H9 (cell line): ENCODE data around the gene CCND2. TPM values are rescaled to one million over a fixed set of nuclear protein-coding genes. Genes with fewer than 3 reads are reported as not detected.

Experiments
- DNase-seq: peaks from one replicate; pipeline ENCODE4 v3.0.0-alpha.2; 2017
- H2AFZ ChIP-seq: one replicate; pipeline ENCODE4 v1.6.1; 2013; ENCODE audit warnings: mild to moderate bottlenecking, low read length, control low read depth, moderate library complexity
- H2AK5ac ChIP-seq: 2 replicates; pipeline ENCODE4 v1.6.1; 2013; ENCODE audit warnings: low read length, control low read depth, mixed read lengths; ENCODE audit not compliant: insufficient read length
- H2BK120ac ChIP-seq: one replicate; pipeline ENCODE4 v1.6.1; 2013; ENCODE audit warnings: low read depth, mild to moderate bottlenecking, low read length, control low read depth, inconsistent platforms; ENCODE audit not compliant: poor library complexity, severe bottlenecking
- H2BK12ac ChIP-seq: 2 replicates; pipeline ENCODE4 v1.6.1; 2013; ENCODE audit warnings: low read length, control low read depth, mixed read lengths, low read depth; ENCODE audit not compliant: insufficient read length
- H2BK15ac ChIP-seq: 2 replicates; pipeline ENCODE4 v1.6.1; 2013; ENCODE audit warnings: low read depth, low read length, control low read depth
- H2BK20ac ChIP-seq: one replicate; pipeline ENCODE4 v1.6.1; 2013; ENCODE audit warnings: low read depth, mild to moderate bottlenecking, low read length, control low read depth, inconsistent platforms; ENCODE audit not compliant: poor library complexity, severe bottlenecking
- H2BK5ac ChIP-seq: 2 replicates; pipeline ENCODE4 v1.6.1; 2013; ENCODE audit warnings: low read length, control low read depth, mixed read lengths; ENCODE audit not compliant: insufficient read length
- H3K14ac ChIP-seq: 2 replicates; pipeline ENCODE4 v1.6.1; 2013; ENCODE audit warnings: low read length, control low read depth; ENCODE audit not compliant: insufficient read depth
- H3K18ac ChIP-seq: 2 replicates; pipeline ENCODE4 v1.6.1; 2013; ENCODE audit warnings: low read depth, mild to moderate bottlenecking, mixed read lengths, low read length, control low read depth; ENCODE audit not compliant: insufficient read length
- H3K23ac ChIP-seq: 2 replicates; pipeline ENCODE4 v1.6.1; 2013; ENCODE audit warnings: low read length, control low read depth, mixed read lengths, low read depth; ENCODE audit not compliant: insufficient read length
- H3K23me2 ChIP-seq: 2 replicates; pipeline ENCODE4 v1.6.1; 2013; ENCODE audit warnings: low read depth, mild to moderate bottlenecking, mixed read lengths, low read length, control low read depth; ENCODE audit not compliant: insufficient read length, poor library complexity, severe bottlenecking
- H3K27ac ChIP-seq: 2 replicates; pipeline ENCODE4 v1.5.1; 2013; ENCODE audit warnings: low read length, control low read depth, mixed read lengths, low read depth; ENCODE audit not compliant: insufficient read length
- H3K27me3 ChIP-seq: 2 replicates; pipeline ENCODE4 v1.6.1; 2013; ENCODE audit warnings: low read length, control low read depth, inconsistent platforms; ENCODE audit not compliant: insufficient read depth
- H3K4ac ChIP-seq: 2 replicates; pipeline ENCODE4 v1.6.1; 2013; ENCODE audit warnings: low read depth, mild to moderate bottlenecking, control low read depth, inconsistent platforms, low read length, moderate library complexity
- H3K4me1 ChIP-seq: 2 replicates; pipeline ENCODE4 v1.6.1; 2013; ENCODE audit warnings: low read length, control low read depth, inconsistent platforms; ENCODE audit not compliant: insufficient read depth
- H3K4me2 ChIP-seq: 2 replicates; pipeline ENCODE4 v1.6.1; 2013; ENCODE audit warnings: low read length, control low read depth, mixed read lengths; ENCODE audit not compliant: insufficient read length, insufficient read depth
- H3K56ac ChIP-seq: 2 replicates; pipeline ENCODE4 v1.6.1; 2013; ENCODE audit warnings: low read depth, mild to moderate bottlenecking, mixed read lengths, low read length, control low read depth; ENCODE audit not compliant: insufficient read length
- H3K79me1 ChIP-seq: 2 replicates; pipeline ENCODE4 v1.6.1; 2013; ENCODE audit warnings: low read depth, mild to moderate bottlenecking, moderate library complexity, low read length, control low read depth, inconsistent platforms; ENCODE audit not compliant: insufficient read depth, poor library complexity, severe bottlenecking
- H3K79me2 ChIP-seq: 2 replicates; pipeline ENCODE4 v1.6.1; 2013; ENCODE audit warnings: low read length, control low read depth, inconsistent platforms; ENCODE audit not compliant: insufficient read depth
- H3K9ac ChIP-seq: 2 replicates; pipeline ENCODE4 v1.6.1; 2013; ENCODE audit warnings: low read length, control low read depth, mixed read lengths; ENCODE audit not compliant: insufficient read length; ENCODE audit errors: extremely low read depth
- H3K9me3 ChIP-seq: one replicate; pipeline ENCODE4 v1.6.1; 2013; ENCODE audit warnings: low read depth, low read length, inconsistent platforms; ENCODE audit not compliant: control insufficient read depth
- H3T11ph ChIP-seq: one replicate; pipeline ENCODE4 v1.6.1; 2013; ENCODE audit warnings: mild to moderate bottlenecking, low read length, control low read depth, inconsistent platforms
- H4K20me1 ChIP-seq: one replicate; pipeline ENCODE4 v1.6.1; 2013; ENCODE audit not compliant: control insufficient read depth, insufficient read length, insufficient read depth
- H4K5ac ChIP-seq: 2 replicates; pipeline ENCODE4 v1.6.1; 2013; ENCODE audit warnings: low read depth, mild to moderate bottlenecking, mixed read lengths, low read length, control low read depth; ENCODE audit not compliant: insufficient read length
- H4K8ac ChIP-seq: replicated peaks from 2 replicates; pipeline ENCODE4 v1.6.1; 2013; ENCODE audit warnings: low read length, control low read depth, mixed read lengths, low read depth; ENCODE audit not compliant: insufficient read length
- H4K91ac ChIP-seq: 2 replicates; pipeline ENCODE4 v1.6.1; 2013; ENCODE audit warnings: low read depth, mild to moderate bottlenecking, moderate library complexity, mixed read lengths, low read length, control low read depth; ENCODE audit not compliant: insufficient read length
- H3K27ac Mint-ChIP-seq, 3 experiments: 2 replicates in 2 of 3; 3 replicates in 1 of 3; pipeline ENCODE4 v1.8.0; 2020 to 2021; ENCODE audit warnings: mixed read lengths in 3 of 3, mild to moderate bottlenecking in 1 of 3, moderate library complexity in 1 of 3
- H3K27me3 Mint-ChIP-seq: 2 replicates; pipeline ENCODE4 v1.8.0; 2021; ENCODE audit warnings: low read depth, mild to moderate bottlenecking, moderate library complexity, mixed read lengths
- H3K36me3 Mint-ChIP-seq, 3 experiments: 2 replicates in 2 of 3; 3 replicates in 1 of 3; pipeline ENCODE4 v1.8.0; 2020 to 2021; ENCODE audit warnings: low read depth in 3 of 3, mixed read lengths in 3 of 3; ENCODE audit not compliant: insufficient read depth in 1 of 3
- H3K4me1 Mint-ChIP-seq, 2 experiments: 2 replicates each; pipeline ENCODE4 v1.8.0; 2020; ENCODE audit warnings: mixed read lengths in 2 of 2
- H3K4me3 Mint-ChIP-seq, 2 experiments: 2 replicates in 1 of 2; 3 replicates in 1 of 2; pipeline ENCODE4 v1.8.0; 2020 to 2021; ENCODE audit warnings: mild to moderate bottlenecking in 2 of 2, mixed read lengths in 2 of 2, moderate library complexity in 1 of 2
- H3K9me3 Mint-ChIP-seq, 2 experiments: 2 replicates in 1 of 2; 3 replicates in 1 of 2; pipeline ENCODE4 v1.8.0; 2020; ENCODE audit warnings: mild to moderate bottlenecking in 2 of 2, mixed read lengths in 2 of 2, moderate library complexity in 1 of 2
- CTCF ChIP-seq: fragments of 200-600 bp; sonication (generic); conservative IDR thresholded peaks from 3 replicates; pipeline ENCODE4 v1.8.0; 2021; ENCODE audit warnings: antibody characterized with exemption, mild to moderate bottlenecking
- WGBS: extraction: QIAGEN DNeasy Blood & Tissue Kit; methylation state at CpG from one replicate; pipeline ENCODE4 v1.1.7; 2013; ENCODE audit warnings: missing lambda C conversion rate, low lambda C conversion rate, mixed read lengths; ENCODE audit not compliant: insufficient read length; ENCODE audit errors: extremely low coverage; 5-methylcytosine and 5-hydroxymethylcytosine counted together
- total RNA-seq: library from RNA; stranded (reverse); gene quantifications from 2 replicates; pipeline ENCODE4 v1.2.1, GENCODE V29; 2021

The CCND2 gene
- total RNA-seq, 1 experiment from 2014 or later, result 104 TPM

- Histone ChIP-seq H3K56ac (no peak overlapping the region), H3K27ac (no peak overlapping the region), H2AFZ (no peak overlapping the region), H3T11ph (no peak overlapping the region), H2BK12ac (no peak overlapping the region), H3K23ac (no peak overlapping the region), H3K23me2 (no peaks in the 10 kb centered on the region), H3K9me3 (no peaks in the 10 kb centered on the region), H3K79me2 (no peaks in the 10 kb centered on the region), H2BK5ac (no peak overlapping the region), H2BK120ac (no peak overlapping the region), H4K8ac (no peak overlapping the region), H3K18ac (peak overlapping the region; percentile 26), H3K4me1 (no peaks in the 10 kb centered on the region; the same call in 1 of the 2 replicates), H3K27me3 (no peaks in the 10 kb centered on the region; the same call in 1 of the 2 replicates), H3K79me1 (no peaks in the 10 kb centered on the region), H4K20me1 (no peaks in the 10 kb centered on the region), H4K5ac (no peak overlapping the region), H2BK20ac (no peak overlapping the region), H3K14ac (no peak overlapping the region), H2AK5ac (peak overlapping the region; percentile 18), H3K9ac (no peak overlapping the region), H3K4me2 (no peak overlapping the region), H3K4ac (no peak overlapping the region), H4K91ac (no peak overlapping the region), H2BK15ac (no peak overlapping the region)
- DNase-seq, result no peak
- Mint-ChIP-seq H3K4me3 (no peak overlapping the region), H3K27ac (no peak overlapping the region), H3K9me3 (no peaks in the 10 kb centered on the region), H3K36me3 (peaks cover 0 to 11% (median 2%) of the 10 kb centered on the region in 3 experiments; a peak in 4 of 7 replicates), H3K4me1 (peaks cover 8 to 13% of the 10 kb centered on the region in 2 experiments), H3K27me3 (peaks cover 4% of the 10 kb centered on the region)
- no peak for TF ChIP-seq CTCF
- no CpG with 5 or more reads among the region's 5 CpGs for WGBS
These were observed 46.5 kb upstream of the CCND2 start for GRCh38 chr12:4227046-4227445.
